OCI-LY1 (cell line): Measurements from ENCODE around the gene OR13J1.

Experiments
- H2AFZ ChIP-seq: fragments of 200-600 bp; sonication (generic), shearing (Covaris generic); 2 replicates; pipeline ENCODE4 v1.6.0; 2014; ENCODE audit warnings: antibody characterized with exemption, mild to moderate bottlenecking, low read length
- H3F3A ChIP-seq: fragments of 200-600 bp; sonication (generic), shearing (Covaris generic); 2 replicates; pipeline ENCODE4 v1.6.0; 2014; ENCODE audit warnings: mild to moderate bottlenecking, antibody characterized with exemption, low read length, moderate library complexity; ENCODE audit not compliant: insufficient read depth
- H3K27ac ChIP-seq: fragments of 200-600 bp; sonication (generic); 2 replicates; pipeline ENCODE4 v1.5.1; 2014; ENCODE audit warnings: low read length, mixed run types, mild to moderate bottlenecking, low read depth; ENCODE audit not compliant: poor library complexity, severe bottlenecking
- H3K27me3 ChIP-seq: fragments of 200-600 bp; sonication (generic); 2 replicates; pipeline ENCODE4 v1.6.0; 2014; ENCODE audit warnings: antibody characterized with exemption, mild to moderate bottlenecking, low read length, moderate library complexity; ENCODE audit not compliant: insufficient read depth
- H3K36me3 ChIP-seq: fragments of 200-600 bp; sonication (generic); 2 replicates; pipeline ENCODE4 v1.6.1; 2014; ENCODE audit warnings: mild to moderate bottlenecking, antibody characterized with exemption, low read length, moderate library complexity, mixed read lengths; ENCODE audit not compliant: insufficient read depth
- H3K4me1 ChIP-seq: fragments of 200-600 bp; sonication (generic); 2 replicates; pipeline ENCODE4 v1.5.1; 2014; ENCODE audit warnings: mild to moderate bottlenecking, low read length, moderate library complexity; ENCODE audit not compliant: insufficient read depth, severe bottlenecking
- H3K4me2 ChIP-seq: fragments of 200-600 bp; sonication (generic), shearing (Covaris generic); 2 replicates; pipeline ENCODE4 v1.6.1; 2014; ENCODE audit warnings: low read length
- H3K4me3 ChIP-seq: fragments of 200-600 bp; sonication (generic); 2 replicates; pipeline ENCODE4 v1.5.1; 2014; ENCODE audit warnings: low read length, low read depth, mild to moderate bottlenecking, mixed read lengths; ENCODE audit not compliant: poor library complexity, severe bottlenecking
- H3K79me2 ChIP-seq: fragments of 200-600 bp; shearing (Covaris generic); 2 replicates; pipeline ENCODE4 v1.6.1; 2016; ENCODE audit warnings: mixed run types, low read length, mixed read lengths; ENCODE audit not compliant: insufficient read depth
- H3K9ac ChIP-seq: fragments of 200-600 bp; sonication (generic), shearing (Covaris generic); 2 replicates; pipeline ENCODE4 v1.6.1; 2014; ENCODE audit warnings: mild to moderate bottlenecking, low read length, mixed read lengths
- H3K9me2 ChIP-seq: fragments of 200-600 bp; sonication (generic), shearing (Covaris generic); 2 replicates; pipeline ENCODE4 v1.6.1; 2014; ENCODE audit warnings: low read depth, mild to moderate bottlenecking, low read length, mixed read lengths
- H3K9me3 ChIP-seq: fragments of 200-600 bp; shearing (Covaris generic); 2 replicates; pipeline ENCODE4 v1.6.1; 2014; ENCODE audit warnings: low read length, mixed read lengths
- H4K20me1 ChIP-seq: fragments of 200-600 bp; sonication (generic), shearing (Covaris generic); 2 replicates; pipeline ENCODE4 v1.6.0; 2016; ENCODE audit warnings: mild to moderate bottlenecking, low read length; ENCODE audit not compliant: insufficient read depth
- EZH2 ChIP-seq: fragments of 200-600 bp; sonication (generic), shearing (Covaris generic); IDR thresholded peaks from 2 replicates; pipeline ENCODE4 v1.8.0; 2017; ENCODE audit warnings: borderline replicate concordance, mixed run types, mild to moderate bottlenecking, antibody characterized with exemption, low read length, moderate library complexity, mixed read lengths
- TF ChIP-seq, protein P1 (sequence below): fragments of 200-600 bp; sonication (generic), shearing (Covaris generic); IDR thresholded peaks from 2 replicates; pipeline ENCODE4 v1.5.1; 2017; ENCODE audit warnings: mild to moderate bottlenecking, antibody characterized with exemption, low read length, moderate library complexity, mixed read lengths

The OR13J1 gene

DNA sequence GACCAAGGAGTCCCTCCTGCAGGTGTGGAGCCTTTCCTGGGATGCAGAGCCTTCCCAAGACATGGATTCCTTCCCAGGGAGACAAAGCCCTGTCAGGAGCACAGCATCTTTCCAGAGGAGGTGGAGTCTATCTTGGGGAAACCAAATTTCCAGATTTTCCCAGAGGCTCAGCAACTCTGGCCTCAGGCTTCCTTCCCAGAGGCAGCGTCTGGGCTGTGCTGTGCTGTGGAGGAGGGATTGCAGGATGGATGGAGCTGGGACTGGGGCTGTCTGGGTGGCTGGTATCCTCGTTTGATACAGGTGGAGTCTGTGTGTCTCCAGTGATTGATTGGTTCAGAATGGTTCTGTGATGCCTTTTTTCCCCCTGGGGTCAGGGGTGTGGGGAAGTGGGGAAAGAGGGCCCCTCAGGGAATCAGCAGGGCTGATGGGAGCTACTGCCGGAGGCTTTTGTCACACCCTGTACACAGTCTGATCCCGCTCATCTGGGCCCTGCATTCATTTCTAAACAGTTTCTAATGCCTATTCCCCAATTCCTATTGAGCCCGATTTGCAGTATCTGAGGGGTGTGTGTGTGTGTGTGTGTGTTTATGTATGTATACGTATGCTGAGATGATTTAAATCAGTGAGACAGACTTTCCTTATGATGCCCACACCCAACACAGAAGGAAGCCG is 16.0 kb downstream of the OR13J1 start:
- Histone ChIP-seq H3F3A (no peaks in the 10 kb centered on the region), H4K20me1 (no peaks in the 10 kb centered on the region), H3K9me2 (no peaks in the 10 kb centered on the region), H3K79me2 (no peaks in the 10 kb centered on the region), H3K9me3 (no peaks in the 10 kb centered on the region), H3K9ac (no peak overlapping the region), H3K4me1 (no peaks in the 10 kb centered on the region), H3K36me3 (no peaks in the 10 kb centered on the region), H3K4me3 (no peak overlapping the region), H3K4me2 (no peak overlapping the region), H2AFZ (no peak overlapping the region), H3K27me3 (no peaks in the 10 kb centered on the region), H3K27ac (no peak overlapping the region)
- TF ChIP-seq, protein P1, sequence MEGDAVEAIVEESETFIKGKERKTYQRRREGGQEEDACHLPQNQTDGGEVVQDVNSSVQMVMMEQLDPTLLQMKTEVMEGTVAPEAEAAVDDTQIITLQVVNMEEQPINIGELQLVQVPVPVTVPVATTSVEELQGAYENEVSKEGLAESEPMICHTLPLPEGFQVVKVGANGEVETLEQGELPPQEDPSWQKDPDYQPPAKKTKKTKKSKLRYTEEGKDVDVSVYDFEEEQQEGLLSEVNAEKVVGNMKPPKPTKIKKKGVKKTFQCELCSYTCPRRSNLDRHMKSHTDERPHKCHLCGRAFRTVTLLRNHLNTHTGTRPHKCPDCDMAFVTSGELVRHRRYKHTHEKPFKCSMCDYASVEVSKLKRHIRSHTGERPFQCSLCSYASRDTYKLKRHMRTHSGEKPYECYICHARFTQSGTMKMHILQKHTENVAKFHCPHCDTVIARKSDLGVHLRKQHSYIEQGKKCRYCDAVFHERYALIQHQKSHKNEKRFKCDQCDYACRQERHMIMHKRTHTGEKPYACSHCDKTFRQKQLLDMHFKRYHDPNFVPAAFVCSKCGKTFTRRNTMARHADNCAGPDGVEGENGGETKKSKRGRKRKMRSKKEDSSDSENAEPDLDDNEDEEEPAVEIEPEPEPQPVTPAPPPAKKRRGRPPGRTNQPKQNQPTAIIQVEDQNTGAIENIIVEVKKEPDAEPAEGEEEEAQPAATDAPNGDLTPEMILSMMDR = no peak
- no peak for TF ChIP-seq EZH2

- Histone ChIP-seq H3K9ac (no peak overlapping the region), H2AFZ (no peak overlapping the region), H4K20me1 (no peaks in the 10 kb centered on the region), H3F3A (no peaks in the 10 kb centered on the region), H3K4me1 (no peaks in the 10 kb centered on the region), H3K27me3 (no peaks in the 10 kb centered on the region), H3K9me2 (no peaks in the 10 kb centered on the region), H3K9me3 (no peaks in the 10 kb centered on the region), H3K79me2 (no peaks in the 10 kb centered on the region), H3K4me3 (no peak overlapping the region), H3K27ac (no peak overlapping the region), H3K36me3 (no peaks in the 10 kb centered on the region), H3K4me2 (no peak overlapping the region)
- no peak for TF ChIP-seq EZH2
- TF ChIP-seq, protein P1 = no peak
These were observed 17.0 kb downstream of the OR13J1 start for GRCh38 chr9:35852876-35853865.

DNA sequence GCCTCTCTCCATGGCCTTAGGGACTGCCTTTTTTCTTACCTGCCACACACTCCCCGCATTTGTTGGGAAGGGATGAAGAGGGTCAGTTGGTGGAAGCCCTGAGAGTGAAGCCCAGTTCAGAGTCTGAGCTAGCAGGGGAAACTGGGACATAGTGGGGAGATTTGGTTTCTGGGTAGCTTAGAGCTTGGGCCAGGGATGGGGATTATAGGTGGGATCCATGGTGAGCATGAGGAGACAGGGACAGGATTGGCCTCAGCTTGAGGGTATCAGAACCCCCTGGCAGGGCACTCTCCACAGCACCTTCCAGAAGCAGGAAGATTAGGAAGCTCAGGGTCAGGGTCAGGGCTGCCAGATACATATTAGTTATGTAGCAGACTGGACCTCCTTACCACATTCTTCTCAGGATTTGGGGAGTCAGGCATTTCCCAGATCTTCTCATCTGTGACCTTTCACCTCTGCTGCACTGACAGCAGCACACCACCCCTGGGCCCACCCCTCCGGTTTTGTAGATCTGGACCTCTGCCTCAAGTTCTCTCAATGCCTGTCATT is 17.9 kb downstream of the OR13J1 start:
- no peaks in the 10 kb centered on the region for H3K27me3 ChIP-seq
- no peaks in the 10 kb centered on the region for H3K4me1 ChIP-seq
- H3K9me3 ChIP-seq = no peaks in the 10 kb centered on the region
- TF ChIP-seq EZH2 = no peak
- TF ChIP-seq, protein P1 = no peak
- no peak overlapping the region for H3K4me2 ChIP-seq
- no peaks in the 10 kb centered on the region for H3K9me2 ChIP-seq
- H3K4me3 ChIP-seq = no peak overlapping the region
- no peak overlapping the region for H3K9ac ChIP-seq
- H4K20me1 ChIP-seq = no peaks in the 10 kb centered on the region
- H3F3A ChIP-seq = no peaks in the 10 kb centered on the region
- H3K27ac ChIP-seq = no peak overlapping the region
- no peaks in the 10 kb centered on the region for H3K36me3 ChIP-seq
- H3K79me2 ChIP-seq = no peaks in the 10 kb centered on the region
- no peak overlapping the region for H2AFZ ChIP-seq
